ENCODE measurements around the gene PSME2. TPM values are rescaled to one million over a fixed set of nuclear protein-coding genes. Genes with fewer than 3 reads are reported as not detected.
A peak's percentile ranks its signal among the peaks of the same experiment; 100 is the strongest.

The PSME2 gene
- total and polyA plus RNA-seq, 2 of the 13 experiments (the other 11 are each of a cell fraction or from before 2014, with no cell fraction given): 332 to 716 TPM

- TF ChIP-seq ZNF687 (CRISPR knock-in tag; IDR thresholded peaks at IDR 0.05): peak; percentile 97
- no peak for TF ChIP-seq SNRNP70 (IDR thresholded peaks at IDR 0.05; ENCODE audit: low read depth, low read length)
- TF ChIP-seq ZBTB1 (CRISPR knock-in tag; IDR thresholded peaks at IDR 0.05; ENCODE audit: borderline replicate concordance): no peak
- no peak for TF ChIP-seq TEAD3 (CRISPR knock-in tag; optimal IDR thresholded peaks at IDR 0.05; ENCODE audit: borderline replicate concordance)
- TF ChIP-seq RXRB (CRISPR knock-in tag; IDR thresholded peaks at IDR 0.05; ENCODE audit: borderline replicate concordance): peak; percentile 57
- no peak; the same call in 1 of the 2 replicates for TF ChIP-seq DR1 (CRISPR knock-in tag; IDR thresholded peaks at IDR 0.05)
- no peak for TF ChIP-seq BATF2 (CRISPR knock-in tag; IDR thresholded peaks at IDR 0.05)
- TF ChIP-seq GTF3A (CRISPR knock-in tag; conservative IDR thresholded peaks at IDR 0.05): peak; percentile 98
- TF ChIP-seq HNF1B (CRISPR knock-in tag; IDR thresholded peaks at IDR 0.05): no peak
- peak; percentile 19 for TF ChIP-seq HNRNPK (IDR thresholded peaks at IDR 0.05; ENCODE audit: low read depth, low read length, poor library complexity, severe bottlenecking)
- no peak for TF ChIP-seq FOXC1 (CRISPR knock-in tag; IDR thresholded peaks at IDR 0.05; ENCODE audit: borderline replicate concordance)
- peak; percentile 100 for TF ChIP-seq ZNF513 (CRISPR knock-in tag; conservative IDR thresholded peaks at IDR 0.05)
- TF ChIP-seq EZH2 (conservative IDR thresholded peaks at IDR 0.05; ENCODE audit: low read depth, low read length): no peak
- TF ChIP-seq SP1 (IDR thresholded peaks at IDR 0.05): no peak
- peak; percentile 92 for TF ChIP-seq SP1 (CRISPR knock-in tag; IDR thresholded peaks at IDR 0.05)
- no peak for TF ChIP-seq ARID4A (CRISPR knock-in tag; IDR thresholded peaks at IDR 0.05; ENCODE audit: borderline replicate concordance)
Measured at GRCh38 chr14:24141097-24141880, 5.1 kb downstream of the PSME2 start, which contains the start of gene EMC9 (continued).
